ENCODE data around the gene SCN9A. TPM values are rescaled to one million over a fixed set of nuclear protein-coding genes. Genes with fewer than 3 reads are reported as not detected.

Gene SCN9A
- total RNA-seq: 10 to 100 TPM in 1 of 2 donors, 1 to 10 TPM in 1; 6.4 to 12.0 TPM

DNA sequence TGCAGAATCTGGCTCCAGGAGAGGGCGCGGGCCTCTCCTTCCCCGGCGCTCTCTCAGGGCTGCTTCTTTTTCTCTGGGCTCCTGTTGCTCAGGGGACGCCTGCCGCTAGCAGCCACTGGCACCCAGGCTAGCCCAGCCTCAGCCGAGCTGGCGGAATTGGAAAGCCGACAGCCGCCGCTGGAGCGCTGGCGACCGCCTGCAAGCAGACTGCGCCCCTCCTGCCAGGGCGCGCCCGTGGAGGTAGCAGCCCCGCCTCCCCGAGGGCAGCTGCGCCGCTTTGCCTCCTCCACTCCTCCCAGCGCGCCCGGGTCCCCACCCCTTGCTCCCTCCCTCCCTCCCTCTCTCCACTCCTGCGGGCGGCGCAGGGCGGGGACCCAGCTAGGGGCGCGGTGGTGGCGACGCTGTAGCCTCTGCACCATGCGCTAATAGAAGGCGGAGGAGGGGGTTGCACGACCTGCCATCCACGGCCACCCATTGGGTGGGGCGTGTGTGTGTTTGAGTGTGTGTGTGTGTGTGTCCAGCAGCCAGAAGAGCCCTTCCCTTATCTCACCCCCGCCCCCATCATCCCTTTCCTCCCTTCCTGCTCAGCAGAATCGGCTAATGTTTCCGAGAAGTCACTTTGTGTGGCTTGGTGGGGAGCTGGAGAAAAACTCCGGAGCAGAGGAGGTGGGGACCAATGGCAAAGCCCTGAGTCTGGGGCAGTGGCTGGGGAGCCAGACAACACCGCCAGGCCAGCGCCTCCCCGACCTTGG is at the start of gene SCN9A:
Gene SCN9A (minus strand): TSS at position 209 of the 752 bp plus-strand sequence. CDS start 64,188 bp downstream, outside the sequence.
- H3K27me3 ChIP-seq: no peaks in the 10 kb centered on the region
- TF ChIP-seq, protein P1, sequence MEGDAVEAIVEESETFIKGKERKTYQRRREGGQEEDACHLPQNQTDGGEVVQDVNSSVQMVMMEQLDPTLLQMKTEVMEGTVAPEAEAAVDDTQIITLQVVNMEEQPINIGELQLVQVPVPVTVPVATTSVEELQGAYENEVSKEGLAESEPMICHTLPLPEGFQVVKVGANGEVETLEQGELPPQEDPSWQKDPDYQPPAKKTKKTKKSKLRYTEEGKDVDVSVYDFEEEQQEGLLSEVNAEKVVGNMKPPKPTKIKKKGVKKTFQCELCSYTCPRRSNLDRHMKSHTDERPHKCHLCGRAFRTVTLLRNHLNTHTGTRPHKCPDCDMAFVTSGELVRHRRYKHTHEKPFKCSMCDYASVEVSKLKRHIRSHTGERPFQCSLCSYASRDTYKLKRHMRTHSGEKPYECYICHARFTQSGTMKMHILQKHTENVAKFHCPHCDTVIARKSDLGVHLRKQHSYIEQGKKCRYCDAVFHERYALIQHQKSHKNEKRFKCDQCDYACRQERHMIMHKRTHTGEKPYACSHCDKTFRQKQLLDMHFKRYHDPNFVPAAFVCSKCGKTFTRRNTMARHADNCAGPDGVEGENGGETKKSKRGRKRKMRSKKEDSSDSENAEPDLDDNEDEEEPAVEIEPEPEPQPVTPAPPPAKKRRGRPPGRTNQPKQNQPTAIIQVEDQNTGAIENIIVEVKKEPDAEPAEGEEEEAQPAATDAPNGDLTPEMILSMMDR (IDR thresholded peaks at IDR 0.05): no peak
- H3K36me3 ChIP-seq: no peaks in the 10 kb centered on the region
- H3K4me3 ChIP-seq: peak within 1 kb of the TSS; percentile 50
- H3K9ac ChIP-seq (ENCODE audit: low read depth in 2 of 2, low read length in 2 of 2): peak within 1 kb of the TSS; percentile 13 to 31
- no peaks in the 10 kb centered on the region for H3K4me1 ChIP-seq
- intact Hi-C loops (cut with DNase I): no loop called here
- peak; percentile 87 for DNase-seq
- H3K27ac ChIP-seq: peak within 1 kb of the TSS; percentile 79
- no peaks in the 10 kb centered on the region for H3K9me3 ChIP-seq

- Histone ChIP-seq H3K4me3 (no peak overlapping the region), H3K4me1 (no peaks in the 10 kb centered on the region), H3K27ac (no peak overlapping the region), H3K9me3 (no peaks in the 10 kb centered on the region), H3K36me3 (no peaks in the 10 kb centered on the region), H3K9ac (ENCODE audit: low read depth in 2 of 2, low read length in 2 of 2) (no peak overlapping the region), H3K27me3 (no peaks in the 10 kb centered on the region)
- intact Hi-C loops (cut with DNase I): no loop called here
- TF ChIP-seq, protein P1 (IDR thresholded peaks at IDR 0.05): no peak
- no peak for DNase-seq
These were observed 49.1 kb upstream of the SCN9A start for GRCh38 chr2:166424841-166425240.

DNA sequence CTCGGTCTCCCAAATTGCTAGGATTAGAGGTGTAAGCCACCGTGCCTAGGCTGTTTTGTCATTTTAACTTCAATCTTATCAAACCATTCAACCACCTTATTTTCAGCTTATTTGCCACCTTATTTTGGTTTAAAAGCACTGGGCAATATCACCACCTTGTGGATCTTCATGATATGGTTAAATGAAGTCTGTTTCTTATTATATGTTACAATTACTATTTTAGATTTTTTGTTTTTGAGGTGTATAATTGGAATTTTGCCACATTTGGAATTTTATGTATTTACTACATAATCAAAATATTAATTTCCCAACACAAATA is 43.8 kb upstream of the SCN9A start:
- intact Hi-C loops (cut with DNase I): no loop called here
- H3K27me3 ChIP-seq: no peaks in the 10 kb centered on the region
- no peak overlapping the region for H3K27ac ChIP-seq
- no peaks in the 10 kb centered on the region for H3K9me3 ChIP-seq
- no peak for DNase-seq
- no peaks in the 10 kb centered on the region for H3K36me3 ChIP-seq
- no peaks in the 10 kb centered on the region for H3K4me1 ChIP-seq
- TF ChIP-seq, protein P1 (IDR thresholded peaks at IDR 0.05): no peak
- H3K9ac ChIP-seq (ENCODE audit: low read depth in 2 of 2, low read length in 2 of 2): no peak overlapping the region
- no peak overlapping the region for H3K4me3 ChIP-seq

DNA sequence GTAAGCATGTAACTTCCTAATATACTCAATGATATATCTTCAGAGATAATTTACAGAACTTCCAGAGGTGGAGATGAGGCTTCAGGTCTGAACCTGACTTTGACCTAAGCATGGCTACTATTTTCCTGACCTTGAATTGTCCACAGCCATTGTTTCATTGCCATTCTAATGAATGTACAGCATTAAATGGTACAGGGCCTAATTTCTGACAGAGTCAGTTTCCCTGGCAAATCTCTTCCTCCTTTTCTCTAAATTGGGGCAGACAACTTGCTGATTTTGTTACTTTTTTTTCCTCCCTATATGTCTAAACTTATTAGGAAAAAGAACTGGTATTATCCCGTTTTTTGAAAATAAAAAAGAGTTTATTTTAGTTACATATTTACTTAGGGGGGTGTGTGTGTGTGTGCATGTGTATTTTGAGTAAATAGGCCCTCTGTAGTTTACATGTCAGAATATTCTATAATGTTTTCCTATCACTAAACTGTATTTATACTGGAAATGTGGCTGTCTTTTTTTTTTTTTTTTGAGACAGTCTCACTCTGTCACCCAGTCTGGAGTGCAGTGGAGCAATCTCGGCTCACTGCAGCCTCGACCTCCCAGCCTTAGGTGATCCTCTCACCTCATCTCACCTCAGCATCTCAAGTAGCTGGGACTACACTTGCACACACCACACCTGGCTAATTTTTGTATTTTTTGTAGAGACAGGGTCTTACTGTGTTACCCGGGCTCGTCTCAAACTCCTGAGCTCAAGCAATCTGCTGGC is 43.3 kb upstream of the SCN9A start:
- intact Hi-C loops (cut with DNase I): no loop called here
- Histone ChIP-seq H3K27me3 (no peaks in the 10 kb centered on the region), H3K9ac (ENCODE audit: low read depth in 2 of 2, low read length in 2 of 2) (no peak overlapping the region), H3K4me1 (no peaks in the 10 kb centered on the region), H3K4me3 (no peak overlapping the region), H3K9me3 (no peaks in the 10 kb centered on the region), H3K36me3 (no peaks in the 10 kb centered on the region), H3K27ac (no peak overlapping the region)
- DNase-seq: no peak
- TF ChIP-seq, protein P1 (IDR thresholded peaks at IDR 0.05): no peak

- Histone ChIP-seq H3K4me1 (no peaks in the 10 kb centered on the region), H3K4me3 (no peak overlapping the region), H3K9me3 (no peaks in the 10 kb centered on the region), H3K27me3 (no peaks in the 10 kb centered on the region), H3K27ac (no peak overlapping the region), H3K9ac (ENCODE audit: low read depth in 2 of 2, low read length in 2 of 2) (no peak overlapping the region), H3K36me3 (no peaks in the 10 kb centered on the region)
- TF ChIP-seq, protein P1 (IDR thresholded peaks at IDR 0.05): no peak
- intact Hi-C loops (cut with DNase I): no loop called here
- DNase-seq: no peak
These were observed 41.9 kb upstream of the SCN9A start for GRCh38 chr2:166417669-166418068.

Data from colonic mucosa (tissue), 4 donors.